ENCODE data around the gene CPNE2.

CPNE2 gene

GRCh38 chr16:57159447-57159846, 67.1 kb downstream of the CPNE2 start:
- WGBS, 2 donors (ENCODE audit: extremely low coverage in 2 of 2, insufficient read length in 2 of 2, insufficient replicate concordance in 1 of 2) = no CpG with 5 or more reads among the region's 4 CpGs
- no peak overlapping the region for H4K8ac ChIP-seq (ENCODE audit: low read depth, low read length)
- no peaks in the 10 kb centered on the region for H3K4me1 ChIP-seq (ENCODE audit: control insufficient read depth in 2 of 2, insufficient read depth in 1 of 2, low read depth in 1 of 2, low read length in 2 of 2)
- H3K9ac ChIP-seq (ENCODE audit: low read depth, low read length, poor library complexity) = no peak overlapping the region
- no peak overlapping the region for H3K4ac ChIP-seq (ENCODE audit: low read length)
- no peak for DNase-seq (ENCODE audit: low spot score)
- peak overlapping the region; percentile 1 for H3K27ac ChIP-seq (replicated peaks; ENCODE audit: low read length)
- no peak overlapping the region for H3K4me3 ChIP-seq (ENCODE audit: low read length in 2 of 2)
- no peak overlapping the region for H3K4me2 ChIP-seq (ENCODE audit: insufficient read depth, low read length, poor library complexity, severe bottlenecking)
- H2AFZ ChIP-seq (ENCODE audit: low read length) = no peak overlapping the region
- no peak overlapping the region for H2AK5ac ChIP-seq (ENCODE audit: low read depth, low read length)
- no peaks in the 10 kb centered on the region for H3K27me3 ChIP-seq (ENCODE audit: control insufficient read depth in 3 of 3, insufficient read depth in 3 of 3, low read depth in 1 of 3, low read length in 3 of 3)
- H4K91ac ChIP-seq (ENCODE audit: low read depth, low read length, poor library complexity) = no peak overlapping the region
- H3K14ac ChIP-seq (ENCODE audit: low read length) = no peak overlapping the region
- no peak overlapping the region for H2BK15ac ChIP-seq (ENCODE audit: low read length)
- no peak overlapping the region for H2BK12ac ChIP-seq (ENCODE audit: low read length)
- peaks cover 2% of the 10 kb centered on the region for H3K79me1 ChIP-seq (ENCODE audit: low read depth, low read length)
- H3K18ac ChIP-seq (ENCODE audit: low read length) = no peak overlapping the region
- H3K23ac ChIP-seq (ENCODE audit: low read depth, low read length, poor library complexity) = no peak overlapping the region
- no peak overlapping the region for H2BK5ac ChIP-seq (ENCODE audit: low read length)
- H3K9me3 ChIP-seq (replicated peaks in 1 of 2; ENCODE audit: control insufficient read depth in 2 of 2, insufficient read depth in 1 of 2, low read depth in 1 of 2, low read length in 2 of 2) = peaks cover 0 to 2% of the 10 kb centered on the region in 2 donors
- H3K36me3 ChIP-seq (replicated peaks in 1 of 2; ENCODE audit: control insufficient read depth in 2 of 2, insufficient read depth in 2 of 2, low read length in 2 of 2) = peaks cover 15 to 93% of the 10 kb centered on the region in 2 donors
- H2BK120ac ChIP-seq (ENCODE audit: low read depth, low read length) = no peak overlapping the region

- no peak overlapping the region for H2BK5ac ChIP-seq (ENCODE audit: low read length)
- no peak overlapping the region for H3K4me3 ChIP-seq (ENCODE audit: low read length in 2 of 2)
- no peak overlapping the region for H3K18ac ChIP-seq (ENCODE audit: low read length)
- H3K9me3 ChIP-seq (replicated peaks in 1 of 2; ENCODE audit: control insufficient read depth in 2 of 2, insufficient read depth in 1 of 2, low read depth in 1 of 2, low read length in 2 of 2) = no peaks in the 10 kb centered on the region
- no peak overlapping the region for H3K9ac ChIP-seq (ENCODE audit: low read depth, low read length, poor library complexity)
- H3K14ac ChIP-seq (ENCODE audit: low read length) = no peak overlapping the region
- H2AK5ac ChIP-seq (ENCODE audit: low read depth, low read length) = no peak overlapping the region
- no peak overlapping the region for H2AFZ ChIP-seq (ENCODE audit: low read length)
- peaks cover 24 to 85% of the 10 kb centered on the region in 2 donors for H3K36me3 ChIP-seq (replicated peaks in 1 of 2; ENCODE audit: control insufficient read depth in 2 of 2, insufficient read depth in 2 of 2, low read length in 2 of 2)
- H3K4me2 ChIP-seq (ENCODE audit: insufficient read depth, low read length, poor library complexity, severe bottlenecking) = no peak overlapping the region
- no peak for DNase-seq (ENCODE audit: low spot score)
- no peak overlapping the region for H2BK120ac ChIP-seq (ENCODE audit: low read depth, low read length)
- no peak overlapping the region for H2BK15ac ChIP-seq (ENCODE audit: low read length)
- no peaks in the 10 kb centered on the region for H3K27me3 ChIP-seq (ENCODE audit: control insufficient read depth in 3 of 3, insufficient read depth in 3 of 3, low read depth in 1 of 3, low read length in 3 of 3)
- H3K4ac ChIP-seq (ENCODE audit: low read length) = no peak overlapping the region
- no peak overlapping the region for H3K23ac ChIP-seq (ENCODE audit: low read depth, low read length, poor library complexity)
- H3K79me1 ChIP-seq (ENCODE audit: low read depth, low read length) = no peaks in the 10 kb centered on the region
- H4K91ac ChIP-seq (ENCODE audit: low read depth, low read length, poor library complexity) = no peak overlapping the region
- no peak overlapping the region for H3K27ac ChIP-seq (replicated peaks; ENCODE audit: low read length)
- H4K8ac ChIP-seq (ENCODE audit: low read depth, low read length) = no peak overlapping the region
- no peak overlapping the region for H2BK12ac ChIP-seq (ENCODE audit: low read length)
- no CpG with 5 or more reads among the region's 1 CpG for WGBS, 2 donors (ENCODE audit: extremely low coverage in 2 of 2, insufficient read length in 2 of 2, insufficient replicate concordance in 1 of 2)
- peaks cover 0 to 4% of the 10 kb centered on the region in 2 donors for H3K4me1 ChIP-seq (ENCODE audit: control insufficient read depth in 2 of 2, insufficient read depth in 1 of 2, low read depth in 1 of 2, low read length in 2 of 2)
Measured at GRCh38 chr16:57163842-57164241, 71.5 kb downstream of the CPNE2 start.

- H2BK12ac ChIP-seq (ENCODE audit: low read length) = no peak overlapping the region
- H2BK5ac ChIP-seq (ENCODE audit: low read length) = no peak overlapping the region
- H3K27me3 ChIP-seq (ENCODE audit: control insufficient read depth in 3 of 3, insufficient read depth in 3 of 3, low read depth in 1 of 3, low read length in 3 of 3) = no peaks in the 10 kb centered on the region
- H3K79me1 ChIP-seq (ENCODE audit: low read depth, low read length) = no peaks in the 10 kb centered on the region
- H3K14ac ChIP-seq (ENCODE audit: low read length) = no peak overlapping the region
- no peak overlapping the region for H3K4me2 ChIP-seq (ENCODE audit: insufficient read depth, low read length, poor library complexity, severe bottlenecking)
- DNase-seq (ENCODE audit: low spot score) = no peak
- H2BK120ac ChIP-seq (ENCODE audit: low read depth, low read length) = no peak overlapping the region
- H3K23ac ChIP-seq (ENCODE audit: low read depth, low read length, poor library complexity) = no peak overlapping the region
- no peak overlapping the region for H3K9ac ChIP-seq (ENCODE audit: low read depth, low read length, poor library complexity)
- peaks cover 2 to 16% of the 10 kb centered on the region in 2 donors for H3K4me1 ChIP-seq (ENCODE audit: control insufficient read depth in 2 of 2, insufficient read depth in 1 of 2, low read depth in 1 of 2, low read length in 2 of 2)
- no peak overlapping the region for H3K4me3 ChIP-seq (ENCODE audit: low read length in 2 of 2)
- H2BK15ac ChIP-seq (ENCODE audit: low read length) = no peak overlapping the region
- H3K27ac ChIP-seq (replicated peaks; ENCODE audit: low read length) = no peak overlapping the region
- H3K9me3 ChIP-seq (replicated peaks in 1 of 2; ENCODE audit: control insufficient read depth in 2 of 2, insufficient read depth in 1 of 2, low read depth in 1 of 2, low read length in 2 of 2) = no peaks in the 10 kb centered on the region
- no peak overlapping the region for H3K4ac ChIP-seq (ENCODE audit: low read length)
- no peak overlapping the region for H2AK5ac ChIP-seq (ENCODE audit: low read depth, low read length)
- WGBS, 2 donors (ENCODE audit: extremely low coverage in 2 of 2, insufficient read length in 2 of 2, insufficient replicate concordance in 1 of 2) = no CpG with 5 or more reads among the region's 5 CpGs
- H4K91ac ChIP-seq (ENCODE audit: low read depth, low read length, poor library complexity) = no peak overlapping the region
- no peak overlapping the region for H2AFZ ChIP-seq (ENCODE audit: low read length)
- H3K36me3 ChIP-seq (replicated peaks in 1 of 2; ENCODE audit: control insufficient read depth in 2 of 2, insufficient read depth in 2 of 2, low read length in 2 of 2) = peaks cover 21 to 86% of the 10 kb centered on the region in 2 donors
- no peak overlapping the region for H3K18ac ChIP-seq (ENCODE audit: low read length)
- H4K8ac ChIP-seq (ENCODE audit: low read depth, low read length) = no peak overlapping the region
Measured at GRCh38 chr16:57165483-57165882, 73.1 kb downstream of the CPNE2 start.

- H3K79me1 ChIP-seq (ENCODE audit: low read depth, low read length) = no peaks in the 10 kb centered on the region
Measured at GRCh38 chr16:57165938-57166337, 73.6 kb downstream of the CPNE2 start.

More at GRCh38 chr16:57165938-57166337, 73.6 kb downstream of the CPNE2 start:
- no peak overlapping the region for H4K91ac ChIP-seq (ENCODE audit: low read depth, low read length, poor library complexity)
- no peak overlapping the region for H4K8ac ChIP-seq (ENCODE audit: low read depth, low read length)
- H3K27ac ChIP-seq (replicated peaks; ENCODE audit: low read length) = no peak overlapping the region
- no peak overlapping the region for H3K9ac ChIP-seq (ENCODE audit: low read depth, low read length, poor library complexity)
- no peak overlapping the region for H2AFZ ChIP-seq (ENCODE audit: low read length)
- no peak overlapping the region for H2AK5ac ChIP-seq (ENCODE audit: low read depth, low read length)
- WGBS, 2 donors (ENCODE audit: extremely low coverage in 2 of 2, insufficient read length in 2 of 2, insufficient replicate concordance in 1 of 2) = no CpG with 5 or more reads among the region's 3 CpGs
- H2BK12ac ChIP-seq (ENCODE audit: low read length) = no peak overlapping the region
- H3K27me3 ChIP-seq (ENCODE audit: control insufficient read depth in 3 of 3, insufficient read depth in 3 of 3, low read depth in 1 of 3, low read length in 3 of 3) = no peaks in the 10 kb centered on the region
- H3K4me2 ChIP-seq (ENCODE audit: insufficient read depth, low read length, poor library complexity, severe bottlenecking) = no peak overlapping the region
- H2BK120ac ChIP-seq (ENCODE audit: low read depth, low read length) = no peak overlapping the region
- no peak overlapping the region for H3K23ac ChIP-seq (ENCODE audit: low read depth, low read length, poor library complexity)
- no peak overlapping the region for H3K4me3 ChIP-seq (ENCODE audit: low read length in 2 of 2)
- H3K4me1 ChIP-seq (ENCODE audit: control insufficient read depth in 2 of 2, insufficient read depth in 1 of 2, low read depth in 1 of 2, low read length in 2 of 2) = peaks cover 2 to 16% of the 10 kb centered on the region in 2 donors
- H3K9me3 ChIP-seq (replicated peaks in 1 of 2; ENCODE audit: control insufficient read depth in 2 of 2, insufficient read depth in 1 of 2, low read depth in 1 of 2, low read length in 2 of 2) = no peaks in the 10 kb centered on the region
- no peak for DNase-seq (ENCODE audit: low spot score)
- no peak overlapping the region for H3K14ac ChIP-seq (ENCODE audit: low read length)
- H3K4ac ChIP-seq (ENCODE audit: low read length) = no peak overlapping the region
- H2BK15ac ChIP-seq (ENCODE audit: low read length) = no peak overlapping the region
- peaks cover 21 to 86% of the 10 kb centered on the region in 2 donors for H3K36me3 ChIP-seq (replicated peaks in 1 of 2; ENCODE audit: control insufficient read depth in 2 of 2, insufficient read depth in 2 of 2, low read length in 2 of 2)
- no peak overlapping the region for H2BK5ac ChIP-seq (ENCODE audit: low read length)
- H3K18ac ChIP-seq (ENCODE audit: low read length) = no peak overlapping the region

Data from neuronal stem cell (in vitro differentiated cells).